MCF 10A (cell line): ENCODE results near the gene GDPD3. TPM values are rescaled to one million over a fixed set of nuclear protein-coding genes. Genes with fewer than 3 reads are reported as not detected.

Experiments used
- BruUV-seq: library from RNA; stranded (reverse); fragments of 400-500 nt; replicated peaks from 2 replicates; lab custom pipeline; 2021; lab: Mats Ljungman, UMichigan
- CTCF ChIA-PET: fragments of 300-600 bp; sonication (Branson Sonifier 250); formaldehyde crosslinking; extraction: SDS; loops from one replicate; lab custom pipeline; 2021; ENCODE audit warnings: antibody characterized with exemption, inconsistent platforms; lab: Yijun Ruan, JAX
- POLR2A ChIA-PET: fragments of 300-600, 350-650 bp; sonication (Branson Sonifier 250); formaldehyde crosslinking; extraction: SDS; loops from one replicate; lab custom pipeline; 2020; ENCODE audit warnings: antibody characterized with exemption, inconsistent platforms; lab: Yijun Ruan, JAX
- DNase-seq: peaks from one replicate; pipeline ENCODE4 v3.0.0-alpha.2; 2018; ENCODE audit not compliant: unreplicated experiment
- H3K27ac Mint-ChIP-seq: one replicate; pipeline ENCODE4 v1.8.0; 2022; ENCODE audit warnings: mild to moderate bottlenecking, low read depth, mixed read lengths; ENCODE audit not compliant: unreplicated experiment
- H3K27me3 Mint-ChIP-seq: one replicate; pipeline ENCODE4 v1.8.0; 2022; ENCODE audit warnings: mixed read lengths; ENCODE audit not compliant: insufficient read depth, unreplicated experiment
- H3K36me3 Mint-ChIP-seq: one replicate; pipeline ENCODE4 v1.8.0; 2022; ENCODE audit warnings: mild to moderate bottlenecking, moderate library complexity, mixed read lengths; ENCODE audit not compliant: insufficient read depth, unreplicated experiment
- H3K4me1 Mint-ChIP-seq: one replicate; pipeline ENCODE4 v1.8.0; 2022; ENCODE audit warnings: mixed read lengths; ENCODE audit not compliant: insufficient read depth, unreplicated experiment
- H3K4me3 Mint-ChIP-seq: one replicate; pipeline ENCODE4 v1.8.0; 2022; ENCODE audit warnings: mild to moderate bottlenecking, moderate library complexity, mixed read lengths; ENCODE audit not compliant: unreplicated experiment
- H3K9me3 Mint-ChIP-seq: one replicate; pipeline ENCODE4 v1.8.0; 2022; ENCODE audit warnings: mixed read lengths; ENCODE audit not compliant: unreplicated experiment
- intact Hi-C: fragments of 100-400 bp; cut with micrococcal nuclease; formaldehyde crosslinking; loops from 2 replicates; pipeline ENCODE4 v1.14.1; 2022
- total RNA-seq: library from RNA; stranded (reverse); gene quantifications from 2 replicates; pipeline ENCODE4 v1.2.3, GENCODE V29; 2022
- TF ChIP-seq, protein P1 (sequence below): fragments of 200-600 bp; IDR thresholded peaks from one replicate; pipeline ENCODE4 v1.8.0; 2022; ENCODE audit warnings: antibody characterized with exemption, mild to moderate bottlenecking; ENCODE audit not compliant: unreplicated experiment

GDPD3 gene
- total RNA-seq, 1 experiment from 2014 or later, result 0.49 TPM

DNA sequence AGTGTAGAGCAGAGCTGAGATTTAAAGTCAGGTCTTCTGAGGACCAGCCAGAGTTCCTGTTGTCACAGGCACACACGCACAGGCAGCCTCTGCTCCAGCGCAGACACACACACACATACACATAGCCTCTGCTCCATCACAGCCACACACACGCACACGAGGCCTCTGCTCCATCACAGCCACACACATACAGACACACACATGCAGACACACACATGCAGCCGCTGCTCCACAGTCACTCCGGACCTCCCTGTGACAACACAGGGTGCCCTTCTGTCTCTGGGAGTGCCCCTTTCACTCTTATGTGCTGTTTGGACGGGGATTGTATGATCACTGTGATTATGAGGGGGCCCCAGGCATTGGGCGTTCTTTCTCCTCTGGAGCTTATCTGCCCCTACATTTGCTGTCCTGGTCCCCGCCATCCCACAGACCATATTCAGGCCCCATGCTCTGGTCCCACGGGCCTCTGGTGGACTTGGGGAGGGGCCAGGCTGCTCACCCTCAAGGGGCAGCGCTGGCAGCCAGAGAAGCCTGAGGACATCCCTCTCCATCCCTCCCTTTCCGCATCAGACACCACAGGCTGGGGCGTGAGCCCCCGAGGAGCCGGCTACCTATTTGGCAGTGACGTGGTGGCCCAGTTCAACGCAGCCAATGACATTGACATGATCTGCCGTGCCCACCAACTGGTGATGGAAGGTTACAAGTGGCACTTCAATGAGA is 29.1 kb downstream of the GDPD3 start:
- Mint-ChIP-seq H3K4me1 (peaks cover 5% of the 10 kb centered on the region), H3K36me3 (peaks cover 50% of the 10 kb centered on the region), H3K4me3 (no peak overlapping the region), H3K9me3 (no peaks in the 10 kb centered on the region), H3K27me3 (no peaks in the 10 kb centered on the region), H3K27ac (no peak overlapping the region)
- BruUV-seq, result no TSS peak
- ChIA-PET POLR2A (interaction anchor here (0.5 to 2.0 kb wide), 5 partner anchors 8 to 408 kb away, joined by 3 to 9 read pairs (median 5); partner anchors contain the start of genes ALDOA, PAGR1, PPP4C and YPEL3), CTCF (interaction anchor here (0.7 kb wide), 1 partner anchor 497 kb away, joined by 4 read pairs; no protein-coding TSS in a partner anchor)
- TF ChIP-seq, protein P1, sequence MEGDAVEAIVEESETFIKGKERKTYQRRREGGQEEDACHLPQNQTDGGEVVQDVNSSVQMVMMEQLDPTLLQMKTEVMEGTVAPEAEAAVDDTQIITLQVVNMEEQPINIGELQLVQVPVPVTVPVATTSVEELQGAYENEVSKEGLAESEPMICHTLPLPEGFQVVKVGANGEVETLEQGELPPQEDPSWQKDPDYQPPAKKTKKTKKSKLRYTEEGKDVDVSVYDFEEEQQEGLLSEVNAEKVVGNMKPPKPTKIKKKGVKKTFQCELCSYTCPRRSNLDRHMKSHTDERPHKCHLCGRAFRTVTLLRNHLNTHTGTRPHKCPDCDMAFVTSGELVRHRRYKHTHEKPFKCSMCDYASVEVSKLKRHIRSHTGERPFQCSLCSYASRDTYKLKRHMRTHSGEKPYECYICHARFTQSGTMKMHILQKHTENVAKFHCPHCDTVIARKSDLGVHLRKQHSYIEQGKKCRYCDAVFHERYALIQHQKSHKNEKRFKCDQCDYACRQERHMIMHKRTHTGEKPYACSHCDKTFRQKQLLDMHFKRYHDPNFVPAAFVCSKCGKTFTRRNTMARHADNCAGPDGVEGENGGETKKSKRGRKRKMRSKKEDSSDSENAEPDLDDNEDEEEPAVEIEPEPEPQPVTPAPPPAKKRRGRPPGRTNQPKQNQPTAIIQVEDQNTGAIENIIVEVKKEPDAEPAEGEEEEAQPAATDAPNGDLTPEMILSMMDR, result no peak
- intact Hi-C loops, result no loop called here
- no peak for DNase-seq

DNA sequence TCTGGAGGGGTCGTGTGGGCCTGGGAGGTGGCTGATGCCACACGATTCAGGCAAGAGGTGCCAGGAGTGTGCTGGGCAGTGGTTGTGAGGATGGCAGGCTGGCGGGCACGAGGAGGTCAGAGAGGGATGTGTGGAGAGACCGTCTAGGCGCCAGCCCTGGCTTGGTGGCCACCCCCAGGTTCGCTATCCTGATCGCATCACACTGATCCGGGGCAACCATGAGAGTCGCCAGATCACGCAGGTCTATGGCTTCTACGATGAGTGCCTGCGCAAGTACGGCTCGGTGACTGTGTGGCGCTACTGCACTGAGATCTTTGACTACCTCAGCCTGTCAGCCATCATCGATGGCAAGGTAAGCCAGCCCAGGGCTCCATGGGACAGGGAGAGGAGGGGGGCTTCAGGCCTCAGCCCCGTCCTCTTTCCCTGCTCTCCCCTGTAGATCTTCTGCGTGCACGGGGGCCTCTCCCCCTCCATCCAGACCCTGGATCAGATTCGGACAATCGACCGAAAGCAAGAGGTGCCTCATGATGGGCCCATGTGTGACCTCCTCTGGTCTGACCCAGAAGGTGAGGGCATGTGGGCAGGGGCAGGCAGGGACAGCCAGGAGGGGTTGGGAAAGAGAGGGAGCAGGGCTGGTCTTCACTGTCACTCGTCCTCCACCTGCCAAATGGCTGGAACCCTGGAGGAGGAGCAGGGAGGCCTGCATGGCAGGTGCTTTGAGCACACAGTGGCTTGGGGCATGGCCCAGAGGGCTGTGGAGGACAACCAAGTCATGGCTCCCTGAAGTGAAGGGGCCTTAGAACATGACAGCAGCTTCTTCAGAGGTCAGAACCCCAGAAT is 29.9 kb downstream of the GDPD3 start:
- ChIA-PET POLR2A (interaction anchor here (1.9 to 2.0 kb wide), 2 partner anchors 12 to 18 kb away, joined by 5 to 9 read pairs; partner anchors contain the start of genes ALDOA and YPEL3), CTCF (interaction anchor here (0.6 to 2.9 kb wide), 2 partner anchors 8 to 335 kb away, joined by 3 to 24 read pairs; partner anchors contain the start of gene TBX6)
- H3K27ac Mint-ChIP-seq, result no peak overlapping the region
- peaks cover 5% of the 10 kb centered on the region for H3K4me1 Mint-ChIP-seq
- H3K9me3 Mint-ChIP-seq, result no peaks in the 10 kb centered on the region
- no TSS peak for BruUV-seq
- H3K36me3 Mint-ChIP-seq, result peaks cover 58% of the 10 kb centered on the region
- no peaks in the 10 kb centered on the region for H3K27me3 Mint-ChIP-seq
- TF ChIP-seq, protein P1, result no peak
- H3K4me3 Mint-ChIP-seq, result no peak overlapping the region
- DNase-seq, result no peak
- intact Hi-C loops, result no loop called here

DNA sequence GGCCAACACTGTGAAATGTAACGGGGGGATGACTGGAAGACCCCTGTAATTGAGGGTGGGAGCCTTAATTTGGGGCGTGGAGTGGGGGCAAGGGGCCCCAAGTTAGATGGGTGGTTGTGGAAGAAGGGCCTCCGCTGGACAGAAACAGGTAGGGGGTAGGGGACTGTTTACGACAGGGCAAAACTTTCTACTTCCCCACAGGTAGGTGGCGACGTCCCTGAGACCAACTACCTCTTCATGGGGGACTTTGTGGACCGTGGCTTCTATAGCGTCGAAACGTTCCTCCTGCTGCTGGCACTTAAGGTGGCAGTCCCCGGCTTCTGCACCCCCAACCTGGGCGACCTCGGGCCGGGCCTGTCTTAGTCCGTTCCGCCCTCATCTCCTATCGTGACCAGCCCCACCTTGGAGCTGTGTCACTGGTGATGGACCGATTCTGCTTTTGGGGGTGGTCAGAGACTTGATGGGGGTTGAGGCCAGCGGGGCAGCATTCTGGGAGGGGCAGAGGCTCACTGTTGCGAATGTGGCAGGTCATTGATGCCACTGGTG is 30.7 kb downstream of the GDPD3 start:
- no peaks in the 10 kb centered on the region for H3K27me3 Mint-ChIP-seq
- intact Hi-C loops, result no loop called here
- DNase-seq, result no peak
- H3K9me3 Mint-ChIP-seq, result no peaks in the 10 kb centered on the region
- peaks cover 63% of the 10 kb centered on the region for H3K36me3 Mint-ChIP-seq
- no TSS peak for BruUV-seq
- no peak overlapping the region for H3K27ac Mint-ChIP-seq
- POLR2A ChIA-PET, result interaction anchor here (2.2 kb wide), 1 partner anchor 17 kb away, joined by 11 read pairs; the partner anchor contains the start of gene ALDOA
- CTCF ChIA-PET, result interaction anchor here (2.9 kb wide), 1 partner anchor 9 kb away, joined by 24 read pairs; the partner anchor contains the start of gene TBX6
- TF ChIP-seq, protein P1, result no peak
- H3K4me3 Mint-ChIP-seq, result no peak overlapping the region
- H3K4me1 Mint-ChIP-seq, result peaks cover 9% of the 10 kb centered on the region
